ENCODE measurements around the gene CHRM5.
"Not testable (repeated sequence)": the region's sequence is repeated elsewhere in the genome, so short reads cannot be mapped to it uniquely, and the experiment has no call there.

- TF ChIP-seq CTCF, POLR2A (IDR thresholded peaks at IDR 0.05): not testable (repeated sequence)
Observed at GRCh38 chr15:34050385-34050784, 82.1 kb downstream of the CHRM5 start.
